ENCODE results near the gene CCDC106.

Gene CCDC106

DNA sequence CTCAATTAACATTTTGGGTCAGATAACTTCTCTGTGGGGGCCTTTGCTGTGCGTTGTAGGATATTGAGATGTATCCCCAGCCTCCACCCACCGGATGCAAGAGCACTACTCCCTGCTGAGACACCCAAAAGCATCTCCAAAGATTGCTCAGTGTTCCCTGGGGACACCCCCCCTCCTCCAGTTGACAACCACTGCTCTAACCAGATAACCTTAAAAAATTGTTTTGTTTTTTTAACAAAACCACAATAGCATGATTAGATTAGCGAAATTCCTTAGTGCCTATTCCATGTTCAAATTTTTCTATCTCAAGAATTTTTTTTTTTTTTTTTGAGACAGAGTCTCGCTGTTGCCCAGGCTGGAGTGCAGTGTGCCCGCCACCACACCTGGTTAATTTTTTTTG, 24.4 kb downstream of the CCDC106 start:
- H3K27ac ChIP-seq (ENCODE audit: low read depth, low read length): no peak overlapping the region
- no peak overlapping the region for H3K9ac ChIP-seq (ENCODE audit: low read length)
- H3K4me3 ChIP-seq (ENCODE audit: low read length): no peak overlapping the region
- peaks cover 13% of the 10 kb centered on the region for H3K4me1 ChIP-seq (ENCODE audit: control insufficient read depth, insufficient read depth, low read length)
- no peaks in the 10 kb centered on the region for H3K27me3 ChIP-seq (ENCODE audit: control insufficient read depth, insufficient read depth, low read length)
- H3K36me3 ChIP-seq (ENCODE audit: control insufficient read depth, insufficient read depth, low read length): peaks cover 29% of the 10 kb centered on the region

DNA sequence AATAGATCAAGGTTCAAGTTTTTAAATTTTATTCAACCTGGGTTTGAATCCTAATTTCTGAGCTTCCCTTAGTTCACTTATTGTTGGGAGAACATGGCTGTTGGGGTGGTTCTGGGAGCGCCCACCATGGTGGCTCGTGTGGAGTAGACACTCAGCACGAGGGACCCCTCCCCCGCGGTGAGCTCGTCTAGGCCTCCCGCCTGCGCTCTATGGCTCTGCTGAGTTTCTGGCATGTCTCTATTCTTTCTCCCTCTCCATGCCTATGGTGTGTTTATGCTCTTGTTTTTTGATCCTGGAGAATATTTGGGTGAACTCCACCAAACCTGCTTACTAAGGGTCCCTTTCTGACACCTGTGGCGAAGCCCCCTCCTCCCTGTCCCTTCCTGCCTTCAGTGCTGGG, 25.5 kb downstream of the CCDC106 start:
- no peak overlapping the region for H3K9ac ChIP-seq (ENCODE audit: low read length)
- peaks cover 13% of the 10 kb centered on the region for H3K4me1 ChIP-seq (ENCODE audit: control insufficient read depth, insufficient read depth, low read length)
- H3K36me3 ChIP-seq (ENCODE audit: control insufficient read depth, insufficient read depth, low read length): peaks cover 30% of the 10 kb centered on the region
- no peak overlapping the region for H3K4me3 ChIP-seq (ENCODE audit: low read length)
- H3K27ac ChIP-seq (ENCODE audit: low read depth, low read length): no peak overlapping the region
- H3K27me3 ChIP-seq (ENCODE audit: control insufficient read depth, insufficient read depth, low read length): no peaks in the 10 kb centered on the region

- Histone ChIP-seq H3K36me3 (ENCODE audit: control insufficient read depth, insufficient read depth, low read length) (peaks cover 30% of the 10 kb centered on the region), H3K9ac (ENCODE audit: low read length) (no peak overlapping the region), H3K4me3 (ENCODE audit: low read length) (no peak overlapping the region), H3K27ac (ENCODE audit: low read depth, low read length) (no peak overlapping the region), H3K27me3 (ENCODE audit: control insufficient read depth, insufficient read depth, low read length) (no peaks in the 10 kb centered on the region), H3K4me1 (ENCODE audit: control insufficient read depth, insufficient read depth, low read length) (peaks cover 13% of the 10 kb centered on the region)
Measured at GRCh38 chr19:55673889-55674288, 25.9 kb downstream of the CCDC106 start.

DNA sequence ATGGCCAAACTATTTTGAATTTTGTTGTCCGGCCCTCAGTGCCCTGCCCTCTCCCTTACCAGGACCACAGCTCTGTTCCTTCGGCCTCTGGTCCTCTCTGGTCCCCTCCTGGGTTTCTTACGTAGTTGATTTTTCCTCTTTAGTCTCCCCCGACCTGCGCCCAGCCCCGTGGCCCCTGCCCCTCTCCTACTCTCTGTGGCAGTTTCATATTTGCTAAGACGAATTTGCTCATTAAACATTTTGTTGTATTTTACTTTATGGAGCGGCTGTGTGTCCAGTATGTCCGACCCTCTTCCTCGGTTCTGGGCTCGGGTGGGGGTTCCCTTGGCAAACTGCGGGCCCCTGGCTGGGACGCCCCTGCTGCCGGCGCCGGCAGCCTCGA, 26.4 kb downstream of the CCDC106 start:
- H3K9ac ChIP-seq (ENCODE audit: low read length): no peak overlapping the region
- peak overlapping the region; percentile 48 for H3K27ac ChIP-seq (ENCODE audit: low read depth, low read length)
- H3K36me3 ChIP-seq (ENCODE audit: control insufficient read depth, insufficient read depth, low read length): peaks cover 30% of the 10 kb centered on the region
- H3K4me1 ChIP-seq (ENCODE audit: control insufficient read depth, insufficient read depth, low read length): peaks cover 13% of the 10 kb centered on the region
- H3K27me3 ChIP-seq (ENCODE audit: control insufficient read depth, insufficient read depth, low read length): no peaks in the 10 kb centered on the region
- H3K4me3 ChIP-seq (ENCODE audit: low read length): peak overlapping the region; percentile 83

DNA sequence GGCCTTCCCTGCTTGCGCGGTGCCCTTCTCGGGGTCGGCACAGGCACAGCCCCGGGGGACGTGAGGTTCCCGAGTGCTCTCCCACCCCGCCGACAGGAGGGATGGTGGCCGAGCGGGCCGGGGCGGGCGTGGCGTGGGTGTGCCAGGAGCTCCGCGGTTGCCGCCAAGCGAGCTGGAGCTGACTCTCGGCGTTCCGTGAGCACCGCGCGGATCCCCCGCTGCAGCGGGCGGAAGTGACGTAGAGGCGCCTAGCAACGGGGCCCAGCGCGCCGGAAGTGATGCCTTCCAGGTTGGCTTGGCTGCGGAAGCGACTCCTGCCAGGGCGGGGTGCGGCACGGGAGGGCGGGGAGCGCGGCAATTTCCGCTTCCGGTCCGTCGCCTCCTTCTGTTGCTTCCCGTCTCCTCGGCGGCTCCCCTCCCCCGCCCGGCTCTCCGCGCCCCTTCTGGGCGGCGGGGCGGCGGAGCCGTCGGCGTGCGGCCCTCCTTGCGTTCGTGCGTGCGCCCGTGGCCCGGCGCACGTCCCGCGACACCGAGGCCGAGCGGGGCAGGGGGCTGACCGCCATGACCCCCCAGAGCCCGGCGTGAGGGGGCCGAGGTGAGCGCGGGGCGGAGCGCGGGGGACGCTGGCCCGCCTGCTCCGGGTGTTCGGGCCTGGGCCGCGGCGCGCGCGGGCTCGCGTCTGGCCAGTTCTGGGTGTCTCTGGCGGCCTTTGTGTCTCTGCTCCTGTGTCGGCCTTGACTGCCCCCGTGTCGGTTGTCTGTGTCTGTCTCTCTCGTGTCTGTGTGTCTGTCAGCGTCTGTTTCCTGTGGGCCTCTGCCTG, 27.0 kb downstream of the CCDC106 start, which contains the start of gene EPN1:
EPN1 (plus strand) TSS at position 386 of the 820 bp plus-strand sequence. CDS start 3,402 bp downstream, outside the sequence.
- Histone ChIP-seq H3K27me3 (ENCODE audit: control insufficient read depth, insufficient read depth, low read length) (no peaks in the 10 kb centered on the region), H3K36me3 (ENCODE audit: control insufficient read depth, insufficient read depth, low read length) (peaks cover 27% of the 10 kb centered on the region), H3K9ac (ENCODE audit: low read length) (peak within 1 kb of the TSS; percentile 88), H3K4me1 (ENCODE audit: control insufficient read depth, insufficient read depth, low read length) (peaks cover 13% of the 10 kb centered on the region), H3K4me3 (ENCODE audit: low read length) (peak within 1 kb of the TSS; percentile 83), H3K27ac (ENCODE audit: low read depth, low read length) (peak within 1 kb of the TSS; percentile 73)

GRCh38 chr19:55675661-55676354, 27.8 kb downstream of the CCDC106 start:
- Histone ChIP-seq H3K27me3 (ENCODE audit: control insufficient read depth, insufficient read depth, low read length) (no peaks in the 10 kb centered on the region), H3K36me3 (ENCODE audit: control insufficient read depth, insufficient read depth, low read length) (peaks cover 19% of the 10 kb centered on the region), H3K4me1 (ENCODE audit: control insufficient read depth, insufficient read depth, low read length) (peaks cover 13% of the 10 kb centered on the region), H3K9ac (ENCODE audit: low read length) (peak overlapping the region; percentile 88), H3K27ac (ENCODE audit: low read depth, low read length) (peak overlapping the region; percentile 73), H3K4me3 (ENCODE audit: low read length) (peak overlapping the region; percentile 83)

GRCh38 chr19:55676383-55676782, 28.4 kb downstream of the CCDC106 start:
- H3K9ac ChIP-seq (ENCODE audit: low read length): no peak overlapping the region
- H3K27me3 ChIP-seq (ENCODE audit: control insufficient read depth, insufficient read depth, low read length): no peaks in the 10 kb centered on the region
- peaks cover 19% of the 10 kb centered on the region for H3K36me3 ChIP-seq (ENCODE audit: control insufficient read depth, insufficient read depth, low read length)
- H3K27ac ChIP-seq (ENCODE audit: low read depth, low read length): no peak overlapping the region
- H3K4me1 ChIP-seq (ENCODE audit: control insufficient read depth, insufficient read depth, low read length): peaks cover 13% of the 10 kb centered on the region
- H3K4me3 ChIP-seq (ENCODE audit: low read length): peak overlapping the region; percentile 83

DNA sequence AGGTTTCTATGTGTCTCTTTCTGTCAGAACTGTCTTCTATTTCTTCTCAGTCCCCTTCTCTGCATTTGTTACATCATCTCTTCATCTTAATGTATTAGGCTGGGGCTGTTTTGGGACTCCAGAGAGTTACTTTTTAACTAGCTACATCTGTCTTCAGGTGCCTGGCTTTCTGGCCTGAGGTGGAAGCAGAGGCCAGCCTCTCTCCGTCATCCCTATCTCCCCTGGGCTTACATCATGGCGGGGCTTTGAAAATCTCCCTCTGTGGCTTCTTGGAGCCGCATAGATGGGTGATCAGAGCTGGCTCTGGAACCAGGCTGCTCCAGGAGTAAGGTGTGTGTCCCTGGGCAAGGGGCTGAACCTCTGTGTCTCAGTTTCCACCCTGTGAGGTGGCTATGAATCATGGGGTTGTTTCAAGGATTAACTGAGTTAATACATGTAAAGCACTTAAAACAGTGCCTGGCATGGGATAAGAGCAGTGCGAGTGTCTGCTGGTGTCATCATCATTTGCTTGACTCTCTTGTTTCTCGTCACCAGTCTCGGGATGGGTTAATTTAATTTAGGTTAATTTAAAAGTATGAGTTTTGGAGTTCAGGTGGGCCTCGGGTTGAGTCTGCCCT, 29.0 kb downstream of the CCDC106 start:
- Histone ChIP-seq H3K4me1 (ENCODE audit: control insufficient read depth, insufficient read depth, low read length) (peaks cover 13% of the 10 kb centered on the region), H3K9ac (ENCODE audit: low read length) (no peak overlapping the region), H3K27ac (ENCODE audit: low read depth, low read length) (no peak overlapping the region), H3K4me3 (ENCODE audit: low read length) (peak overlapping the region; percentile 83), H3K27me3 (ENCODE audit: control insufficient read depth, insufficient read depth, low read length) (no peaks in the 10 kb centered on the region), H3K36me3 (ENCODE audit: control insufficient read depth, insufficient read depth, low read length) (peaks cover 19% of the 10 kb centered on the region)

GRCh38 chr19:55677572-55678028, 29.6 kb downstream of the CCDC106 start:
- Histone ChIP-seq H3K9ac (ENCODE audit: low read length) (no peak overlapping the region), H3K4me1 (ENCODE audit: control insufficient read depth, insufficient read depth, low read length) (peaks cover 13% of the 10 kb centered on the region), H3K36me3 (ENCODE audit: control insufficient read depth, insufficient read depth, low read length) (peaks cover 16% of the 10 kb centered on the region), H3K27ac (ENCODE audit: low read depth, low read length) (no peak overlapping the region), H3K27me3 (ENCODE audit: control insufficient read depth, insufficient read depth, low read length) (no peaks in the 10 kb centered on the region), H3K4me3 (ENCODE audit: low read length) (no peak overlapping the region)

GRCh38 chr19:55678121-55678671, 30.2 kb downstream of the CCDC106 start:
- no peak overlapping the region for H3K4me3 ChIP-seq (ENCODE audit: low read length)
- H3K9ac ChIP-seq (ENCODE audit: low read length): no peak overlapping the region
- H3K27me3 ChIP-seq (ENCODE audit: control insufficient read depth, insufficient read depth, low read length): no peaks in the 10 kb centered on the region
- no peak overlapping the region for H3K27ac ChIP-seq (ENCODE audit: low read depth, low read length)
- H3K4me1 ChIP-seq (ENCODE audit: control insufficient read depth, insufficient read depth, low read length): peaks cover 13% of the 10 kb centered on the region
- peaks cover 16% of the 10 kb centered on the region for H3K36me3 ChIP-seq (ENCODE audit: control insufficient read depth, insufficient read depth, low read length)

DNA sequence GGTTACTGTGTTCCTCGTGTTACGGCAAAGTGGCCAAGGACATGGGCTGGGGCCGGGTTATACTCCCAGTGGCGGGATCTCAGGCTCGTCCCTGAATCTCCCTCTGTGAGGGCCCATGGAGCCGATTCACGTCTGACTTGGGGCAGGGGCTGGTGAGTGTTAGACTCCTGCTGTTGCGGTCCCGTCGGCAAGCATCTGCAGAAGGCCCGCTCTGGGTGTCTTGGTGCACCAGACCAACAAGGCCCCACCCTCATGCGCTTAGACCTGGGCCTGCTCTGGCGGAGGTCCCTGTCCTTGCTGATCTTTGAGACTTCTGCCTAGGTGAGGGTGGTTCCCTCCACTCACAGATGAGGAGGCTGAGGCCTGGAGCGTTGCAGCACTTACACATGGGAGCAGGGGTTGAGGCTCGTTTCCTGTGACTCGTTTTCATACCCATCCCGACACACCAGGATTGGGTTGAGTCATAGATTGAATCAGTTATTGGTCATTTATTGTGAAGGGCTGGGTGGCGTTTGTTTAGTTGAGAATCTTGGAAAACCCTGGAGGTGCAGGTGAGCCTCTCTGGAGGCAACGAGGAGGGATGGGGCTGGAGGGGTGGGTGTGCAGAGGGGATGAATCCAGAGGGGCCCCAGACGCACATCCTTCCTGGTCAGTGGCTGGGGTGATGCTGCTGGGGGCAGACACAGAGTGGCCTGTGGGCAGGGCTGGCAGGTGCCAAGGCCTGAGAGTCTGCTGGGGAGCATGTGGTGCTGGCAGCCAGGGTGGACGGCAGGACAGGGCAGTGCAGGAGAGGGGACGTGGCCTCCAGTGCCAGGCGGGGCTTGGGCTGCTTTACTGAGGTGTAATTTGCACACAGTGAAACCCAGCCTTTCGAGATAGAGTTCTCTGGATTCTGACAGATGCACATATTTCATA, 31.6 kb downstream of the CCDC106 start:
- Histone ChIP-seq H3K9ac (ENCODE audit: low read length) (no peak overlapping the region), H3K36me3 (ENCODE audit: control insufficient read depth, insufficient read depth, low read length) (peaks cover 19% of the 10 kb centered on the region), H3K27me3 (ENCODE audit: control insufficient read depth, insufficient read depth, low read length) (no peaks in the 10 kb centered on the region), H3K27ac (ENCODE audit: low read depth, low read length) (no peak overlapping the region), H3K4me1 (ENCODE audit: control insufficient read depth, insufficient read depth, low read length) (peaks cover 13% of the 10 kb centered on the region), H3K4me3 (ENCODE audit: low read length) (no peak overlapping the region)

All from rectal smooth muscle tissue (tissue), 1 donor.